GM19025 (cell line): ENCODE data around the gene MYO1F.

Experiments
- ATAC-seq: cut with Tn5 transposase; IDR thresholded peaks from one replicate; pipeline ENCODE4 v1.9.1; 2021; ENCODE audit warnings: mild to moderate bottlenecking, low read depth, moderate library complexity; ENCODE audit not compliant: unreplicated experiment

Gene MYO1F

DNA sequence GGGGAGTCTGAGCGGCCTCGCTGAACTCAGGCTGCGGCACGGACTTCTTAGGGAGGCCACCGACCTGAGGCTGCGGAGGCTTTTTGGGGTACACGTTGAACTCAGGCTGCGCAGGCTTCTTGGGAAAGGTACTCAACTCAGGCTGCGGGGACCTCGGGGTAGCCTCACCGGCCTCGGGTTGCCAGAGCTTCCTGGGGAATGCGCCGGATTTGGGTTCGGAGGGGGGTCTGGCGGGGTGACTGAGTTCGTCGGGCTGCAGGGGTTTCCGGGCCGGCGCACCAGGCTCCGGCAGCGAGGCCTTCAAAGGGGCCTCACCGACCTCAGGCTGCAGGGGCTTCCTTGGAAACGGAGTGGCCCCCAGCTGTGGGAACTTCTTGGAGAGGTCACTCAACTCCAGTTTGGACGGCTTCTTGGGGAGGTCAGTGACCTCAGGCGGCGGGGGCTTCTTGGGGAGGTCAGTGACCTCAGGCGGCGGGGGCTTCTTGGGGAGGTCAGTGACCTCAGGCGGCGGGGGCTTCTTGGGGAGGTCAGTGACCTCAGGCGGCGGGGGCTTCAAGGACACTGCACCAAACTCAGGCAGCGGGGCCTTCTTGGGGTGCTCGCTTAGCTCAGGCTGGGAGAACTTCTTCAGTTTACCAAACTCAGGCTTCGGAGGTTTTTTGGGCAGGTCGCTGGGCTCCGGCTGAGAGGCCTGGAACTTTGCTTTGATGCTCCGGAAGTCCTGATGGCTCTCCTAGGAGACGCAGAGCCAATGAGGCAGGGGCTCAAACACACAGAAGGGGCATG is 78.0 kb downstream of the MYO1F start:
- no peak for ATAC-seq

GRCh38 chr19:8498295-8498694 is 78.9 kb downstream of the MYO1F start:
- ATAC-seq: no peak

- no peak for ATAC-seq
Observed at GRCh38 chr19:8494158-8494557, 83.1 kb downstream of the MYO1F start.

DNA sequence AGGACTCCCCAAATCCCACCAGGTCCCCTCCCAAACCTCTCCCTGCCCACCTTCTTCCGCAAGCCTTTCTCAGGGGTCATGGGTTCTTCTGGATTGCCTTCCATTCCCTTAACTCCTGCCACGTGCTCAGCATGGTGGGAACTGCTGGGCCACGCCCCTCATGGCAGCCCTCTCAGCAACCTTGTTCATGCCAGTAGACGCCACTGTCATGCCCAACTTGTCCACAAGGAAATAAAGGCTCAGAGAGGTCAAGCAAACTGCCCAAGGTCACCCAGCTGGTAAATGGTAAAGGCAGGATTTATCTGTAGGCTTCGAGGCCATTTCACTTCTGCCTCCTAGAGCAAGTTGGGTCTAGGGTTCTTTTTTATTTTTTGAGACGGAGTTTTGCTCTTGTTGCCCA is 85.7 kb downstream of the MYO1F start:
- ATAC-seq: no peak

DNA sequence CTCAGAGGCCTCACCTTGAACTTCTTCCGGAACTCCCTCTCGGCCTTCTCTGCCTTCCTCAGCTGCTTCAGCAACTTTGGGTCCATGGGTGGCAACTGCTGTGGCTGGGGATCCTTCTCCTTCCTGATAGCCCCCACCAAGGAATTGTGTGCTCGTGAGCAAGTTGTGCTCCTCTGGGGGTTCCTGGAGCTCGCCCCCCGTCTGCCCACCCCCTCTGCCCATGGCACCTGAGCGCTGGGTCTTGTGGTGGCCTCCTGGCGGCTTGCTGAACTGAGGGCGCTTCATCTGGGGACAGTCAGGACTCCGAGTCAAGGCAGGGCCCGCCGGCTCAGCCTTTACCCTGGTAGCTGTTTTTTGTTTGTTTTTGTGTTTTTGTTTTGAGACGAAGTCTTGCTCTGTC is 86.4 kb downstream of the MYO1F start:
- ATAC-seq: no peak

DNA sequence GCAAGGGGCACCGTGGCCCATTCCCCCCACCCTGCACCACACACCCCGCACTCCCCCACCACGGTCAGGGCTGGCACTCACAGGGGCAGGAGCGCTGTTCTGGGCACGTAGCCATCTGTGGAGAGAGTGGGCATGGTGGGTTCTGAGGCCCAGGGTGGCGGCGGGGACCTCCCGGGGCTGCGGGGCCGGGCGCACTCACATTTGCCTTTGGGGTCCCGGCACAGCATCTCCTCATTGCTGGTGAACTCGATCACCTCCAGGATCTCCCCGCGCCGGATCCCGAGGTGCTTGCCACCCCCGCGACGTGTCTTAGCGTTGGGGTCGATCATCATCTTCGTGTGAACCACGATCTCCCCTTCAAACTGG is 86.9 kb downstream of the MYO1F start:
- ATAC-seq: no peak

GRCh38 chr19:8489561-8490394 is 87.5 kb downstream of the MYO1F start:
- no peak for ATAC-seq

- no peak for ATAC-seq
Observed at GRCh38 chr19:8488365-8488764, 88.9 kb downstream of the MYO1F start.

GRCh38 chr19:8487137-8487851 is 89.9 kb downstream of the MYO1F start:
- peak; percentile 54 for ATAC-seq

- no peak for ATAC-seq
Observed at GRCh38 chr19:8486661-8487136, 90.5 kb downstream of the MYO1F start.

- ATAC-seq: no peak
Observed at GRCh38 chr19:8485561-8486371, 91.5 kb downstream of the MYO1F start.

DNA sequence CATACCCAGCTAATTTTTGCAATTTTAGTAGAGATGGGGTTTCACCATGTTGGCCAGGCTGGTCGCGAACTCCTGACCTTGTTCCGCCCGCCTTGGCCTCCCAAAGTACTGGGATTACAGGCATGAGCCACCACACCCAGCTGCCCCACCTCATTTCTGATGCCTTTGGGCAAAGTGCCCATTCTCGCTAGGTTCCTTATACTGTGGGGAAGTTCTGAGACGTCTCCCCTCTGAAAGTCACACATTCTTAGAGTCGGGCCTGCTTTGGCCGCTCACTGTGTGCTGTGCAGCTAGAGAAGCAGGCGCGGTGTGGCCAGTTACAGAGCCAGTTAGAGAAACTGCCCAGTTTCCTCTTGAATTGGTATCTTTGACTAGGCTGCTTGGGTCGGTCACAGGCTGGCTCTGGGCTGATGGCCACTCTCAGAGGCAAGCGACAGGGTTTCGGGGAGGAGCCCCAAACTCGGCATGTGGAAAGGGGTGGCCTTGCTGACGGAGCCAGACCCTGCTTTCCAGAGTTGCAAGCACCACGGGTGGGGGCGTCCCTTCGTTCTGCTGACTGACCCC is 92.8 kb downstream of the MYO1F start:
- no peak for ATAC-seq

- ATAC-seq: no peak
Observed at GRCh38 chr19:8483165-8483564, 94.1 kb downstream of the MYO1F start.

DNA sequence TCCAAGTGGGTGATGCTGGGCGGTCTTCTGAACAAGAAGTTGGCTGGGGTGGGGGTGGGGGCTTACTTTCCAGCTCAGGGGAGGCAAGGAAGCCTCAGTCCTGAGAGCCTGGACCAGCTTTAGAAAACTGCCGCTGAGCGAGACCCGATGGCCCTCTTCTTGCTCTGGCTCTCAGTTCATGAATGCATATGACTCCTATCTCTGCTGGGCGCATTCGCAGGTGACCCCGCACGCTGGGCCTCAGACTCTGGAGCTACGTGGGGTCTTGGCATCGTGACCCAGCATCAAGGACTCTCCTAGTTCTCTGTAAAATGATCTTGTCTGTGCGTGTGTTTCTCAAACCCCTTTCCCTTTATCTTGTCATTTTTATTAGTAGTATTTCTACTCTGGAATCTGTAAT is 94.5 kb downstream of the MYO1F start:
- no peak for ATAC-seq

DNA sequence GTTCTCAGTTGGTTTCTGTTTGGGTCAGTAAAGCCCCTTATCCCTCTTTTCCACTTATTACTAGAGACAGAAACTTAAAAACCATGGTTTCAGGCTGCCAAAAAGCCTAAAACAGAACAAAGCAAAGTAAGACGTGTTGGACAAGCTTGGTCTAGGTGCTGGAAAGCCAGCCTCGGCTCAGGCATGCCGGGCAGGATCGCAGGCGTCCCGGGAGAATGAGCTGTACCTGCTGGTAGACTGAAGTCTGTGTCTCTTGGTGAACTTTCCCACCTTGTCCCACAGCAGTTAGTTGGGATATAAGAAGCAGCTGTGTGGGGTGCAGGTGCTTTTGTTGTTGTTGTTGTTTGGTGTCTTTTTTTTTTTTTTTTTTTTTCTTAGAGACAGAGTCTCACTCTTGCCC is 95.6 kb downstream of the MYO1F start:
- ATAC-seq: no peak

DNA sequence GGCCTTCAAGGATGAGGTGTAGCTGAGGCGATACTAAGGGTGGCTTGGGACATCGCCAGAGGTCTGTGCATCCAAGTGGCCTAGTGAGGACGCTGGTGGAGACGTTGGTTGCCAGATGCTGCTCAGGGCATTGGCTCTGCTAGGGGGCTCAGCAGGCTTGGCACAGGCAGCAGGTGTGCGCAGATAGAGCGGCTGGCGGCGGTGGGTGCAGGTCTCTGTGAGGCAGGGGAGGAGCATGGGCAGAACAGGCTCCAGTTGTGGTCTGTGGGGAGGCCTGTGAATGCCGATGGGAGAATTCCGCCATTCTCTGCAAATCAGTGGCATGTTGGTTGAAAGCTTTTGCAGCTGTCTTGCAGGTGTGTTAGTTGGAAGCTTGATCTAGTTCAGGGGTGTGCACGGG is 96.0 kb downstream of the MYO1F start:
- ATAC-seq: no peak

DNA sequence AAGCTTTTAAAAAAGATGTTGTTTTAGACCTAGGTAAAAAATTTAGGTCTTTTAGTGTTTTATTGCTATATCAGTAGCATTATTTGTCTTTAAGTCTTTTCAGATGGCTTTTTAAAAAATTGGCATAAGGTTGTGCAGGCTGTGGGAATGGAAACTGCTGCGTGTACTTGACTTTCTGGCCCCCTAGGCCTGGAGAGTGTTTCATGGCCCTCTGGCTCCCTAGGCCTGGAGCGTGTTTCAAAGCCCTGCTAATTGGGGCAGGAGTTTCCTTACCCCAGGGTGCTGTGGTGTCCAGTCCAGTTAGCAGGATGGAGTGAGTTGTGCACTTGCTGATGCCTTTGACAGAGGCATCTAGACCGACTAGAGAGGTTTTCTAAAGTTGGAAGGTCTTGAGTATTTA is 98.6 kb downstream of the MYO1F start:
- ATAC-seq: no peak

GRCh38 chr19:8477889-8478288 is 99.4 kb downstream of the MYO1F start:
- ATAC-seq: no peak

DNA sequence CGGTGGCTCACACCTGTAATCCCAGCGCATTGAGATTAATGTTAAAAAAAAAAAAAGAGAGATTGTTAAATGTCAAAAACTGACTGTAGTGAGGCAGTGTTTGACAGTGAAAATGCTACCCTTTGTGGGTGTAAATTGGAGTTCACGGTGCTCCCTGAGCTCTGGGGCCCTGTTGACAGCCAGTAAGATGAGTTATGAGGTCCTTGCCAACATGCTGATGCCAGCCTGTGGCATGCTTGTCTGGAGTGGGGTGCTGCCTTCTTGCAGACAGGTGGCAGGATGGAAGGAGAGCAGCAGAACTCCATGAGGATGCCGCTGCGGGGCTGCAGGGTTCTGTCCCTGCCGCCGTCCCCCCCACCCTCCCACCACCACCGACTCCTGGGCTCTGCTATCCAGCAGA is 100.7 kb downstream of the MYO1F start:
- no peak for ATAC-seq

DNA sequence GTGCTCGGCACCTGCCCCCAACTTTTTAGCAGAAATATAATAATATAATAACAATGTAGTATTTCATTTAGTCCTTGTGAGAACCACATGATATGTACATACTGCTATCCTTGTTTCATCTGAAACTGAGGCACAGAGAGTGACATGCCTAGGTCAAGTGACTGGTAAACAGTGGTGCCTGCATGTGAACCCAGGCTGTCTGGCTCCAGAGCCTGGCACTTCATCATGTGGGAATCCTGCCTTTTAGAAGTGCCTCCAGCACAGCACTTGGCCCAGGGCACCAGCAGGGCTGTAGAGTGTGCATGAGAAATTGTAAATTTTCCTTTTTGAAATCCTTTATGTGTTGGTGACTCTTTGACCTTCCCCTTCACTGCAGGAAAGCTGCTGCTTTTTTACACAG is 102.2 kb downstream of the MYO1F start:
- no peak for ATAC-seq
